LNCAP (cell line): Measurements from ENCODE around the gene SMIM10L1.

Experiments
- TF ChIP-seq, protein P1 (sequence below): fragments of 450-650 bp; IDR thresholded peaks from 2 replicates; pipeline ENCODE4 v1.5.1; 2017; ENCODE audit warnings: mild to moderate bottlenecking

The SMIM10L1 gene

DNA sequence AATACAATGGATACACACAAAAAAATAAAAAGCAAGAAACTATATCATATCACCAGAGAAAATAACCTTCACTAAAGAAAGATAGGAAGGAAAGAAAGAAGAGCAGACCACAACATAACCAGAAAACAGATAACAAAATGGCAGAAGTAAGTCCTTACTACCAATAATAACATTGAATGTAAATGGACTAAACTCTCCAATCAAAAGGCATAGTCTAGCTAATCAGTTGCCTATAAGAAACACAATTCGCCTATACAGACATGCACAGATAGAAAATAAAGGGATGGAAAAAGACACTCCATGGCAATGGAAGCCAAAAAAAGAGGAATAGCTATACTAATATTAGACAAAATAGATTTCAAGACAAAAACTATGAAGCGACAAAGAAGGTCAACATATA lies 27.6 kb upstream of the SMIM10L1 start:
- TF ChIP-seq, protein P1, sequence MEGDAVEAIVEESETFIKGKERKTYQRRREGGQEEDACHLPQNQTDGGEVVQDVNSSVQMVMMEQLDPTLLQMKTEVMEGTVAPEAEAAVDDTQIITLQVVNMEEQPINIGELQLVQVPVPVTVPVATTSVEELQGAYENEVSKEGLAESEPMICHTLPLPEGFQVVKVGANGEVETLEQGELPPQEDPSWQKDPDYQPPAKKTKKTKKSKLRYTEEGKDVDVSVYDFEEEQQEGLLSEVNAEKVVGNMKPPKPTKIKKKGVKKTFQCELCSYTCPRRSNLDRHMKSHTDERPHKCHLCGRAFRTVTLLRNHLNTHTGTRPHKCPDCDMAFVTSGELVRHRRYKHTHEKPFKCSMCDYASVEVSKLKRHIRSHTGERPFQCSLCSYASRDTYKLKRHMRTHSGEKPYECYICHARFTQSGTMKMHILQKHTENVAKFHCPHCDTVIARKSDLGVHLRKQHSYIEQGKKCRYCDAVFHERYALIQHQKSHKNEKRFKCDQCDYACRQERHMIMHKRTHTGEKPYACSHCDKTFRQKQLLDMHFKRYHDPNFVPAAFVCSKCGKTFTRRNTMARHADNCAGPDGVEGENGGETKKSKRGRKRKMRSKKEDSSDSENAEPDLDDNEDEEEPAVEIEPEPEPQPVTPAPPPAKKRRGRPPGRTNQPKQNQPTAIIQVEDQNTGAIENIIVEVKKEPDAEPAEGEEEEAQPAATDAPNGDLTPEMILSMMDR: no peak

DNA sequence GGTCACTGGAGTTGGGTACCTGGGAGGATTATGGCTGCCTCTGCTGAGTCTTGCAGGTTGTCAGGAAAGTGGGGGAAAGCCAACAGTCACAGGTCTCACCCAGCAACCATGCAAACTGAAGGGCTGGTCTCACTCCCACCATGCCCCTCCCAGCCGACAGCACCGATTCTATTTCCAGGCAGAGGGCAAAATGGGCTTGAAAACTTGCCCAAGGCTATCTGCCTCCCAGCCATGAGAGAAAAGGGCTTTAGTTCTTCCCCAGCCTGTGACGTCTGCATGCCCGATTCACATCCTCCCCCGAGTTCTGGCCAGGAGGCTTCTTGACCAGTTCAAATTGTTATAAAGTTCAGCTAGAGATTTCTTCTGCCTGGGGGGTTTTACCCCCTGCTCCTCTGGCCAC lies 26.7 kb upstream of the SMIM10L1 start:
- TF ChIP-seq, protein P1: no peak

DNA sequence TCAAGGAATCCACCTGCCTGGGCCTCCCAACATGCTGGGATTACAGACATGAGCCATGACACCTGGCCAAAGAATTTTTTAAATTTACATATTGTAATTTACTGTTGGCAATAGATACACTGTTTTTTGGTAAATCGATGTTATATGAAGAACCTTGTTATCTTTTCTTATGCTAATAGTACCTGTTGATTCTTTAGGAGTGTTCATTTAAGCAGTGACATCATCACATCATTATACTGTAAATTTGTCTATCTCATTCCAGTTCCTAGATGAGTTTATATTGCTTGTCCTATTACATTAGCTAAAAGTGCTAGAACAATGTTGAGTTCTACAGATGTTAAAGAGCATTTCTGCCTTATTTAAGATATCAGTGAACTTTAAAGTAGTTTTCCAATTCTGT lies 23.6 kb upstream of the SMIM10L1 start:
- TF ChIP-seq, protein P1: no peak

DNA sequence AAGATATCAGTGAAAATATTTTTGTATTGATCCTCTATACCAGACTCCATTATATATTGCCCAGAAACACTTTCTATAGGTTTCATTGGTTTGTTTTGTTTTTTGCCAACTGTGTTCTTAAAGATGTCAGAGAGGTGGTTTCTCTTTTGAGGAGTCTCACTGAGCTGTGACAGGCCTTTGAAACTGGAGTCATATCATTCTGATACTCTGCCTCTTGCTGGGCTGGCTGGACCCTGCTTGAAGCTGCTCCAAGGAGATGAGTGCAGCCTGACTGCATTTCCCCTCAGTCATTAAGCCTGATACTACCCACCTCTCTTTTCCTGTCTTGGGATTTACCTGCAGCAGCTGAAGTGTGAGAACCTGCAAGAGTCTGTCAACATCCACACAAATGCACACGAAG lies 20.2 kb upstream of the SMIM10L1 start:
- TF ChIP-seq, protein P1: no peak

DNA sequence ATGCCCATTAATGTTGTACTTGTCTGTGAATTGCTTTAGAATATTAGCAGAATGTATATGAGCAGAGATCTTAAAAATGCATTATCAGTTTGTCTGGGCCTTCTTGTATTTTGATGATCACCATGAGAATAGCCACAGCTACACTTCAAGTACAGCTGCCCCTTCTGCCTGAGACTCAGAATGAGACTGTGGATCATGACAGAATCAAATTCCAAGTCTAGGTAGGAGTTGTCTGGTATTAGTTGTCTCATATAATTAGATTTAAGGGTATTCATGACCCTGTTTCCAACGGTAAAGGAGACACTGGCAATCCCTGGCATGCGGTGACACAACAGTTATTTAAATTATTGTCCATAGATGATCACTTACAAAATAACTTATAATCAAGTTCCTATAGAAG lies 18.3 kb upstream of the SMIM10L1 start:
- TF ChIP-seq, protein P1: no peak

DNA sequence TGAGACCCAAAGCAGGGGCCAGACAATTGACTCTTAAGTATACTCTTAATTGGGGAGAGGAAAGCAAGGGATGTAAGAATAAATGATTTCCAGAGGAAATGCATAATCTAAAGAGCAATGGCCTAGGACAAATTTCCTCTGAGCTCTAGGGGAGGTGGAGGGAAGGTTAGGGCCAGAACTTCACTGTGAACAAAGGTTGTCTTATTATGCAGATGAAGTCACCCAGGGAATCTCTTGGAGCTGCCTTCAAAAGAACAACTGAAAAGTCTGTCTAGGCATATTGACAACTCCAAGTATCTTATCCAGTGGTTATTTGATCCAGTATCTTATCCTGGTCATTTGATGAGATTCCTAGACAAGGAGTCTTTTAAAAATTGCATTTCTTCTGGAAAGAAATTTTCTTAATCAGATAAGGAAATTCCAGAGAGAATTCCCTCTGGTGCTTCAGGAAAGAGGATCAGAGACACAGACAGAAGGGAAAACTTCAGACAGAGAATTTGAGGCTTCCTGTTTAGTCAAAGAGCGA lies 16.5 kb upstream of the SMIM10L1 start:
- TF ChIP-seq, protein P1: no peak

DNA sequence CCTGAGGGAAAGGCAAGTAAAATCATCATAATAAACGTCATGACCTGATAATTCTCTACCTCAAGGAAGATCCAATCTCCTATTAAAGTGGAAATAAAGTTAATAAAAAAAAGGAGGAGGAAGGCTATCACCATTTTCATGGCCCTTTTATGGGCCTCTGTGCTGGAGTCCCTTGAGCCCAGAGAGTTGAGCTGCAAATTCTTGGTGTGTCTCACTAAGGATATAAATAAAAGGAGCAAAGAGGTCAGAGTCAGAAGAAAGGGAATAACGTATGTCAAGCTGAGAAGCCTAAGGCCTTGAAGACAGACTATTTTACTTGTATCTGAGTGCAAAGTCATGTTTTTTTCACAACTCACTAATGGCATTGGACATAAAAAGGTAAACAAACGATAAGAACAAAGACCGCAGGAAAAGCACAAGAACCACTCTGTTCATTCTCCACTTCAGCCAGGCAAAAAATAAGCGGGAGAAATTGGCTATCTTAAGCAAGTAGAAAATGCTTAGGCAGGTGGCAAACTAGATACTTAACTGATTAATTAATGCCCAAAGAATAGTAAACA lies 12.0 kb upstream of the SMIM10L1 start:
- TF ChIP-seq, protein P1: no peak

DNA sequence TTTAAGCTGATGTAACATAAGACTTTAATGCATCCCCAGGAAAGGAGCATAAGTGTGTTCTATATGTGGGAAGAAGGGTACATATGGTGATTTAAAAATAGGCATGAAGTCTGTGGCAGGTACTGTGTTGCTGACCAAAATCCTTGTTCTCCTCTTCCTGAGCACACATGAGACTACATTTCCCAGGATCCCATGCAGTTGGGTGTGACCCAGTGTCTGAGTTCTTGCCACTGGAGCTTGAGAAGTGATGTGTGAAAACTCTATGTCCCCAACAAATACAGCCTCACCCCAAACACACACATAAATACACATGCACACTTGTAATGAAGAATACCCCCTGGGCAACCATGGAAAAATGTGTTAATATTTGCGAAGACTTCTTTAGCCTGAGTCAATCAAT lies 8.5 kb upstream of the SMIM10L1 start:
- TF ChIP-seq, protein P1: no peak
